HepG2 (cell line): ENCODE results near the gene KIAA1217. TPM values are rescaled to one million over a fixed set of nuclear protein-coding genes. Genes with fewer than 3 reads are reported as not detected.

ENCODE experiments used
- ATAC-seq: fragments of 200-7000 bp; cut with Tn5 transposase; 3 replicates; pipeline ENCODE4 v1.9.1; 2020; ENCODE audit warnings: mild to moderate bottlenecking, moderate library complexity
- BruUV-seq: library from RNA; stranded (reverse); fragments of 400-500 nt; replicated peaks from 2 replicates; lab custom pipeline; 2021; lab: Mats Ljungman, UMichigan
- CTCF ChIA-PET: fragments of 300-600 bp; formaldehyde crosslinking; extraction: SDS; loops from one replicate; lab custom pipeline; 2021; ENCODE audit warnings: low total read pairs, inconsistent platforms, low intra/inter-chr PET ratio; lab: Yijun Ruan, JAX
- POLR2A ChIA-PET: fragments of 350-600 bp; sonication (Branson Sonifier 250); formaldehyde crosslinking; loops from one replicate; lab custom pipeline; 2020; ENCODE audit warnings: antibody characterized with exemption, inconsistent platforms; lab: Yijun Ruan, JAX
- DNase-seq: peaks from one replicate; pipeline ENCODE4 v3.0.0-alpha.2; 2015; ENCODE audit warnings: low spot score
- FAIRE-seq: peaks from 3 replicates; lab custom pipeline; 2011; peaks lifted over from hg19 to GRCh38; lab: Jason Lieb, UNC
- H2AFZ ChIP-seq: one replicate; pipeline ENCODE4 v1.6.1; 2011; ENCODE audit warnings: low read length, inconsistent platforms
- H3K27ac ChIP-seq: fragments of 300-600 bp; 3 replicates; pipeline ENCODE4 v1.8.0; 2011; ENCODE audit warnings: mixed run types, mild to moderate bottlenecking, mixed read lengths, low read length, inconsistent platforms; ENCODE audit not compliant: insufficient read depth; ENCODE audit errors: extremely low read length
- H3K27me3 ChIP-seq, 2 experiments: fragments of 200-600 bp in 1 of 2; 2 replicates in 1 of 2; 3 replicates in 1 of 2; pipeline versions ENCODE4 v1.6.0 to v1.8.0; 2011; ENCODE audit warnings: low read length in 2 of 2, mild to moderate bottlenecking in 2 of 2, moderate library complexity in 2 of 2, inconsistent platforms in 1 of 2; ENCODE audit not compliant: insufficient read depth in 2 of 2, control insufficient read depth in 1 of 2
- H3K36me3 ChIP-seq, 2 experiments: fragments of 200-600 bp in 1 of 2; replicated peaks in 1 of 2; 2 replicates in 1 of 2; 3 replicates in 1 of 2; pipeline versions ENCODE4 v1.5.1 to v1.8.0; 2011; ENCODE audit warnings: low read length in 2 of 2, inconsistent platforms in 1 of 2; ENCODE audit not compliant: insufficient read depth in 2 of 2, control insufficient read depth in 1 of 2
- H3K4me1 ChIP-seq: 2 replicates; pipeline ENCODE4 v1.5.1; 2012; ENCODE audit warnings: low read length, inconsistent platforms; ENCODE audit not compliant: insufficient read depth
- H3K4me2 ChIP-seq: 2 replicates; pipeline ENCODE4 v1.6.0; 2011; ENCODE audit warnings: low read depth, low read length, inconsistent platforms
- H3K4me3 ChIP-seq, 3 experiments: fragments of 200-600 bp in 1 of 3; sonication (generic), shearing (Covaris generic) in 1 of 3; replicated peaks in 1 of 3; 2 replicates each; pipeline ENCODE4 v1.5.1; 2011 to 2016; ENCODE audit warnings: low read length in 3 of 3, inconsistent platforms in 2 of 3, low read depth in 2 of 3, mild to moderate bottlenecking in 2 of 3, control low read depth in 1 of 3, mixed read lengths in 1 of 3; ENCODE audit not compliant: insufficient read depth in 1 of 3
- H3K79me2 ChIP-seq: one replicate; pipeline ENCODE4 v1.6.1; 2011; ENCODE audit warnings: low read length, inconsistent platforms; ENCODE audit not compliant: insufficient read depth
- H3K9ac ChIP-seq: 2 replicates; pipeline ENCODE4 v1.6.0; 2011; ENCODE audit warnings: mild to moderate bottlenecking, low read depth, low read length, inconsistent platforms; ENCODE audit not compliant: insufficient read depth
- H3K9me3 ChIP-seq: 2 replicates; pipeline ENCODE4 v1.5.1; 2012; ENCODE audit warnings: mild to moderate bottlenecking, low read length
- H4K20me1 ChIP-seq: 2 replicates; pipeline ENCODE4 v1.6.0; 2011; ENCODE audit warnings: inconsistent platforms, mild to moderate bottlenecking, low read length, moderate library complexity; ENCODE audit not compliant: insufficient read depth
- BHLHE40 ChIP-seq: IDR thresholded peaks from 2 replicates; pipeline ENCODE4 v1.6.1; 2011; ENCODE audit warnings: low read length, improper control_type of control experiment
- CCAR2 ChIP-seq: fragments of 200-400 bp; formaldehyde crosslinking; optimal IDR thresholded peaks from 2 replicates; pipeline ENCODE3; 2018; ENCODE audit warnings: low read depth, mild to moderate bottlenecking, low read length, moderate library complexity
- CEBPZ ChIP-seq: IDR thresholded peaks from 2 replicates; pipeline ENCODE4 v1.6.1; 2012; ENCODE audit warnings: low read length, improper control_type of control experiment
- E2F1 ChIP-seq: sonication (generic); formaldehyde crosslinking; IDR thresholded peaks from 2 replicates; pipeline ENCODE4 v1.5.0; 2020; ENCODE audit warnings: missing genetic modification reagents
- GABPA ChIP-seq, 2 experiments: IDR thresholded peaks; 2 replicates each; pipeline ENCODE4 v1.6.1; 2011 to 2016; ENCODE audit warnings: low read depth in 2 of 2, low read length in 1 of 2, missing biosample characterization in 1 of 2, missing genetic modification characterization in 1 of 2
- MAZ ChIP-seq, 2 experiments: sonication (generic) in 1 of 2; formaldehyde crosslinking in 1 of 2; IDR thresholded peaks; 2 replicates each; pipeline versions ENCODE4 v1.5.0 to v1.6.1; 2012 to 2020; ENCODE audit warnings: low read depth in 2 of 2, mild to moderate bottlenecking in 2 of 2, borderline replicate concordance in 1 of 2, improper control_type of control experiment in 1 of 2, low read length in 1 of 2, missing genetic modification reagents in 1 of 2, moderate library complexity in 1 of 2
- MLLT10 ChIP-seq: sonication (generic); formaldehyde crosslinking; IDR thresholded peaks from 2 replicates; pipeline ENCODE4 v1.4.0; 2020; ENCODE audit warnings: missing genetic modification reagents
- NFATC3 ChIP-seq: sonication (generic); formaldehyde crosslinking; IDR thresholded peaks from 2 replicates; pipeline ENCODE4 v1.5.1; 2020; ENCODE audit warnings: mild to moderate bottlenecking, missing genetic modification reagents
- POLR2AphosphoS2 ChIP-seq: IDR thresholded peaks from 2 replicates; pipeline ENCODE4 v1.6.1; 2011; ENCODE audit warnings: low read depth, low read length, improper control_type of control experiment
- POLR2AphosphoS5 ChIP-seq: IDR thresholded peaks from 2 replicates; pipeline ENCODE4 v1.6.1; 2012; ENCODE audit warnings: low read depth, low read length
- RARA ChIP-seq: IDR thresholded peaks from 2 replicates; pipeline ENCODE4 v1.6.1; 2016; ENCODE audit warnings: missing genetic modification reagents, missing compliant biosample characterization
- ZFAT ChIP-seq: sonication (generic); formaldehyde crosslinking; conservative IDR thresholded peaks from 2 replicates; pipeline ENCODE4 v1.8.1; 2023; ENCODE audit warnings: missing genetic modification reagents, inconsistent platforms
- ZNF124 ChIP-seq: sonication (generic); formaldehyde crosslinking; IDR thresholded peaks from 2 replicates; pipeline ENCODE4 v1.4.0; 2020; ENCODE audit warnings: missing genetic modification reagents
- ZNF251 ChIP-seq: sonication (generic); formaldehyde crosslinking; IDR thresholded peaks from 2 replicates; pipeline ENCODE4 v1.9.0; 2021; ENCODE audit warnings: mild to moderate bottlenecking, missing genetic modification reagents
- ZNF350 ChIP-seq: sonication (generic); formaldehyde crosslinking; IDR thresholded peaks from 2 replicates; pipeline ENCODE4 v1.4.0; 2020; ENCODE audit warnings: mild to moderate bottlenecking, low read depth, missing genetic modification reagents, borderline replicate concordance
- ZNF891 ChIP-seq: sonication (generic); formaldehyde crosslinking; IDR thresholded peaks from 2 replicates; pipeline ENCODE4 v1.5.0; 2020; ENCODE audit warnings: mild to moderate bottlenecking, missing genetic modification reagents
- WGBS: methylation state at CpG from one replicate; pipeline ENCODE4 v1.1.6; 2017; ENCODE audit warnings: low lambda C conversion rate; 5-methylcytosine and 5-hydroxymethylcytosine counted together
- in situ Hi-C: cut with HindIII; loops from 2 replicates; pipeline ENCODE4 v1.10.0; 2017; ENCODE audit warnings: low pct_unique_long_range_greater_than_20kb; ENCODE audit not compliant: extremely low pct_ligation_motif_present
- intact Hi-C: fragments of 100-400 bp; cut with micrococcal nuclease; formaldehyde crosslinking; loops from one replicate; pipeline ENCODE4 v1.10.0; 2022; ENCODE audit not compliant: unreplicated experiment
- polyA plus RNA-seq, 8 experiments: library from polyadenylated mRNA; depleted of rRNA in 3 of 8; stranded (reverse) in 7 of 8; unstranded in 1 of 8; fragments of >200 nt; fragmentation: Illumina TruSeq in 4 of 8; extraction: Trizol in 4 of 8; gene quantifications; 2 replicates each; pipeline versions ENCODE4 v1.2.1 to v1.2.3, GENCODE V29; 2011 to 2016; ENCODE audit warnings: low read depth in 4 of 8, missing spikeins in 1 of 8, mixed read lengths in 1 of 8; ENCODE audit not compliant: insufficient read depth in 1 of 8
- total RNA-seq, 5 experiments: library from RNA; depleted of rRNA; stranded (reverse); fragments of >200 nt; fragmentation: Illumina TruSeq; extraction: Trizol; gene quantifications; 2 replicates each; pipeline ENCODE4 v1.2.3, GENCODE V29; 2016; ENCODE audit warnings: low read depth in 1 of 5
- TF ChIP-seq, protein P1 (sequence below): sonication (generic); formaldehyde crosslinking; conservative IDR thresholded peaks from 2 replicates; pipeline ENCODE4 v1.8.0; 2022; ENCODE audit warnings: missing genetic modification reagents
- TF ChIP-seq, protein P2 (sequence below): sonication (generic); formaldehyde crosslinking; IDR thresholded peaks from 2 replicates; pipeline ENCODE4 v1.9.0; 2022; ENCODE audit warnings: missing genetic modification reagents, mild to moderate bottlenecking, borderline replicate concordance

Gene KIAA1217
- total and polyA plus RNA-seq, 2 of the 13 experiments (the other 11 are each of a cell fraction or from before 2014, with no cell fraction given), result 4.6 to 10.9 TPM

DNA sequence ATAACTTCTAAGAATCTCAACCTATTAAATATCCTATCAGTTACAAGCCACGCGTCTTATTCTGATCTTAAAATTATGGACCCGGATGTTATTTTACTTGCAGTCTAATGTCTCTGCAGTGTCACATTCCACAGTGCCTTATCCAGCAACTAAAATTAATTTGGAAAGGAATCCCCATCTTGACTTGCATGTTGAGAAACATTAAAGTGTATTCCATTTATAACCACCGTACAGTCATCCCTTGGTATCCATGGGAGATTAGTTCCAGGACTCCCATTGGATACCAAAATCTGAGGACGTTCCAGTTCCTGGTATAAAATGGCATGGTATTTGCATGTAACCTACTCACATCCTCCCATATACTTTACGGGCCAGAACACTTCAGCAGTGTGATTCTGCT, 320.0 kb downstream of the KIAA1217 start:
- no peaks in the 10 kb centered on the region for H3K27me3 ChIP-seq
- ATAC-seq (no peak), DNase-seq (no peak)
- in situ Hi-C loops, result no loop called here
- no peak overlapping the region for H3K4me2 ChIP-seq
- BruUV-seq, result no TSS peak
- no peak overlapping the region for H3K9ac ChIP-seq
- WGBS, result 98% methylated on average over 6 of the region's 6 CpGs
- no peaks in the 10 kb centered on the region for H3K9me3 ChIP-seq
- no peak overlapping the region for H2AFZ ChIP-seq
- no peaks in the 10 kb centered on the region for H4K20me1 ChIP-seq
- no peak overlapping the region for H3K27ac ChIP-seq
- POLR2A ChIA-PET, result no interaction called here
- TF ChIP-seq POLR2AphosphoS5 (no peak), ZNF251 (CRISPR knock-in tag) (no peak), GABPA (IDR thresholded peaks at IDR 0.05; ENCODE audit: low read depth, low read length) (no peak), GABPA (CRISPR knock-in tag; IDR thresholded peaks at IDR 0.05; ENCODE audit: low read depth) (no peak), POLR2AphosphoS2 (no peak), ZNF891 (CRISPR knock-in tag) (no peak), ZNF124 (no peak), BHLHE40 (no peak), MAZ (IDR thresholded peaks at IDR 0.05; ENCODE audit: borderline replicate concordance, low read depth, low read length) (no peak), MAZ (CRISPR knock-in tag; IDR thresholded peaks at IDR 0.05; ENCODE audit: low read depth) (no peak), E2F1 (CRISPR knock-in tag) (no peak), RARA (no peak), CCAR2 (no peak), MLLT10 (CRISPR knock-in tag) (no peak), NFATC3 (CRISPR knock-in tag) (no peak), ZNF350 (CRISPR knock-in tag) (no peak), ZFAT (CRISPR knock-in tag) (no peak), CEBPZ (no peak)
- TF ChIP-seq, protein P1, sequence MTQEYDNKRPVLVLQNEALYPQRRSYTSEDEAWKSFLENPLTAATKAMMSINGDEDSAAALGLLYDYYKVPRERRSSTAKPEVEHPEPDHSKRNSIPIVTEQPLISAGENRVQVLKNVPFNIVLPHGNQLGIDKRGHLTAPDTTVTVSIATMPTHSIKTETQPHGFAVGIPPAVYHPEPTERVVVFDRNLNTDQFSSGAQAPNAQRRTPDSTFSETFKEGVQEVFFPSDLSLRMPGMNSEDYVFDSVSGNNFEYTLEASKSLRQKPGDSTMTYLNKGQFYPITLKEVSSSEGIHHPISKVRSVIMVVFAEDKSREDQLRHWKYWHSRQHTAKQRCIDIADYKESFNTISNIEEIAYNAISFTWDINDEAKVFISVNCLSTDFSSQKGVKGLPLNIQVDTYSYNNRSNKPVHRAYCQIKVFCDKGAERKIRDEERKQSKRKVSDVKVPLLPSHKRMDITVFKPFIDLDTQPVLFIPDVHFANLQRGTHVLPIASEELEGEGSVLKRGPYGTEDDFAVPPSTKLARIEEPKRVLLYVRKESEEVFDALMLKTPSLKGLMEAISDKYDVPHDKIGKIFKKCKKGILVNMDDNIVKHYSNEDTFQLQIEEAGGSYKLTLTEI (CRISPR knock-in tag), result no peak
- TF ChIP-seq, protein P2, sequence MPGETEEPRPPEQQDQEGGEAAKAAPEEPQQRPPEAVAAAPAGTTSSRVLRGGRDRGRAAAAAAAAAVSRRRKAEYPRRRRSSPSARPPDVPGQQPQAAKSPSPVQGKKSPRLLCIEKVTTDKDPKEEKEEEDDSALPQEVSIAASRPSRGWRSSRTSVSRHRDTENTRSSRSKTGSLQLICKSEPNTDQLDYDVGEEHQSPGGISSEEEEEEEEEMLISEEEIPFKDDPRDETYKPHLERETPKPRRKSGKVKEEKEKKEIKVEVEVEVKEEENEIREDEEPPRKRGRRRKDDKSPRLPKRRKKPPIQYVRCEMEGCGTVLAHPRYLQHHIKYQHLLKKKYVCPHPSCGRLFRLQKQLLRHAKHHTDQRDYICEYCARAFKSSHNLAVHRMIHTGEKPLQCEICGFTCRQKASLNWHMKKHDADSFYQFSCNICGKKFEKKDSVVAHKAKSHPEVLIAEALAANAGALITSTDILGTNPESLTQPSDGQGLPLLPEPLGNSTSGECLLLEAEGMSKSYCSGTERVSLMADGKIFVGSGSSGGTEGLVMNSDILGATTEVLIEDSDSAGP, result no peak
- TF ChIP-seq, all 625 proteins: peak for 0
- no peak overlapping the region for H3K4me3 ChIP-seq
- CTCF ChIA-PET, result no interaction called here
- H3K4me1 ChIP-seq, result no peaks in the 10 kb centered on the region
- FAIRE-seq, result no peak
- no peaks in the 10 kb centered on the region for H3K79me2 ChIP-seq
- H3K36me3 ChIP-seq, result peaks cover 28 to 57% of the 10 kb centered on the region in 2 experiments; a peak in 4 of 5 replicates
- intact Hi-C loops, result no loop called here
